HepG2 (cell line): ENCODE results near the gene TMEM198. TPM values are rescaled to one million over a fixed set of nuclear protein-coding genes. Genes with fewer than 3 reads are reported as not detected.

ENCODE experiments used
- CBX1 ChIP-seq: IDR thresholded peaks from one replicate; pipeline ENCODE4 v1.6.1; 2016; ENCODE audit warnings: antibody characterized with exemption, low read depth
- ELF4 ChIP-seq: sonication (generic); formaldehyde crosslinking; IDR thresholded peaks from 2 replicates; pipeline ENCODE4 v1.5.0; 2020; ENCODE audit warnings: missing genetic modification reagents, mild to moderate bottlenecking, moderate library complexity, borderline replicate concordance
- ELK4 ChIP-seq: sonication (generic); formaldehyde crosslinking; IDR thresholded peaks from 2 replicates; pipeline ENCODE4 v1.9.0; 2021; ENCODE audit warnings: missing genetic modification reagents, borderline replicate concordance
- HIVEP1 ChIP-seq: sonication (generic); formaldehyde crosslinking; IDR thresholded peaks from 2 replicates; pipeline ENCODE4 v1.4.0; 2020; ENCODE audit warnings: mild to moderate bottlenecking, missing genetic modification reagents
- HOXA3 ChIP-seq: sonication (generic); formaldehyde crosslinking; IDR thresholded peaks from 2 replicates; pipeline ENCODE4 v1.5.0; 2020; ENCODE audit warnings: missing genetic modification reagents
- KAT2B ChIP-seq: fragments of 150-350 bp; IDR thresholded peaks from 2 replicates; pipeline ENCODE4 v1.6.1; 2014; ENCODE audit warnings: low read depth, low read length, borderline replicate concordance
- MIER2 ChIP-seq: IDR thresholded peaks from 2 replicates; pipeline ENCODE4 v1.6.1; 2016; ENCODE audit warnings: missing biosample characterization, missing genetic modification reagents
- MXD3 ChIP-seq: IDR thresholded peaks from 2 replicates; pipeline ENCODE4 v1.6.1; 2016; ENCODE audit warnings: mild to moderate bottlenecking, missing biosample characterization, missing genetic modification reagents
- NFKBIZ ChIP-seq: IDR thresholded peaks from 2 replicates; pipeline ENCODE4 v1.6.1; 2018; ENCODE audit warnings: missing genetic modification reagents, missing compliant biosample characterization
- SAFB2 ChIP-seq: sonication (generic); formaldehyde crosslinking; IDR thresholded peaks from 2 replicates; pipeline ENCODE4 v1.5.1; 2020; ENCODE audit warnings: missing genetic modification reagents, low read depth, mild to moderate bottlenecking, borderline replicate concordance
- SYNCRIP ChIP-seq: fragments of 200-400 bp; formaldehyde crosslinking; IDR thresholded peaks from 2 replicates; pipeline ENCODE4 v1.6.1; 2018; ENCODE audit warnings: mild to moderate bottlenecking, low read depth, low read length; ENCODE audit not compliant: insufficient read depth
- THAP11 ChIP-seq: IDR thresholded peaks from 2 replicates; pipeline ENCODE4 v1.6.1; 2016; ENCODE audit warnings: missing biosample characterization, missing genetic modification reagents
- ZBTB37 ChIP-seq: sonication (generic); formaldehyde crosslinking; IDR thresholded peaks from 2 replicates; pipeline ENCODE4 v1.4.0; 2020; ENCODE audit warnings: mild to moderate bottlenecking, missing genetic modification reagents
- ZFYVE20 ChIP-seq: sonication (generic); formaldehyde crosslinking; IDR thresholded peaks from 2 replicates; pipeline ENCODE4 v1.8.0; 2023; ENCODE audit warnings: low read depth, mild to moderate bottlenecking, moderate library complexity, missing genetic modification reagents, borderline replicate concordance
- ZNF547 ChIP-seq: sonication (generic); formaldehyde crosslinking; IDR thresholded peaks from 2 replicates; pipeline ENCODE4 v1.5.1; 2020; ENCODE audit warnings: mild to moderate bottlenecking, missing genetic modification reagents
- ZNF562 ChIP-seq: sonication (generic); formaldehyde crosslinking; IDR thresholded peaks from 2 replicates; pipeline ENCODE4 v1.8.0; 2022; ENCODE audit warnings: missing genetic modification reagents, borderline replicate concordance
- ZNF564 ChIP-seq: sonication (generic); formaldehyde crosslinking; IDR thresholded peaks from 2 replicates; pipeline ENCODE4 v1.8.1; 2023; ENCODE audit warnings: mild to moderate bottlenecking, missing genetic modification reagents
- ZNF570 ChIP-seq: sonication (generic); formaldehyde crosslinking; IDR thresholded peaks from 2 replicates; pipeline ENCODE4 v1.4.0; 2020; ENCODE audit warnings: mild to moderate bottlenecking, missing genetic modification reagents, borderline replicate concordance
- ZNF576 ChIP-seq: sonication (generic); formaldehyde crosslinking; IDR thresholded peaks from 2 replicates; pipeline ENCODE4 v1.4.0; 2020; ENCODE audit warnings: mild to moderate bottlenecking, missing genetic modification reagents
- ZNF670 ChIP-seq: sonication (generic); formaldehyde crosslinking; IDR thresholded peaks from 2 replicates; pipeline ENCODE4 v1.8.0; 2022; ENCODE audit warnings: mild to moderate bottlenecking, missing genetic modification reagents, borderline replicate concordance
- ZNF878 ChIP-seq: sonication (generic); formaldehyde crosslinking; IDR thresholded peaks from 2 replicates; pipeline ENCODE4 v1.8.1; 2023; ENCODE audit warnings: mild to moderate bottlenecking, missing genetic modification reagents, moderate library complexity
- ZNF891 ChIP-seq: sonication (generic); formaldehyde crosslinking; IDR thresholded peaks from 2 replicates; pipeline ENCODE4 v1.5.0; 2020; ENCODE audit warnings: mild to moderate bottlenecking, missing genetic modification reagents
- polyA plus RNA-seq, 8 experiments: library from polyadenylated mRNA; depleted of rRNA in 3 of 8; stranded (reverse) in 7 of 8; unstranded in 1 of 8; fragments of >200 nt; fragmentation: Illumina TruSeq in 4 of 8; extraction: Trizol in 4 of 8; gene quantifications; 2 replicates each; pipeline versions ENCODE4 v1.2.1 to v1.2.3, GENCODE V29; 2011 to 2016; ENCODE audit warnings: low read depth in 4 of 8, missing spikeins in 1 of 8, mixed read lengths in 1 of 8; ENCODE audit not compliant: insufficient read depth in 1 of 8
- total RNA-seq, 5 experiments: library from RNA; depleted of rRNA; stranded (reverse); fragments of >200 nt; fragmentation: Illumina TruSeq; extraction: Trizol; gene quantifications; 2 replicates each; pipeline ENCODE4 v1.2.3, GENCODE V29; 2016; ENCODE audit warnings: low read depth in 1 of 5
- TF ChIP-seq, protein P1 (sequence below): sonication (generic); formaldehyde crosslinking; IDR thresholded peaks from 2 replicates; pipeline ENCODE4 v1.9.0; 2021; ENCODE audit warnings: missing genetic modification reagents, mild to moderate bottlenecking, borderline replicate concordance
- TF ChIP-seq, protein P2 (sequence below): IDR thresholded peaks from 2 replicates; pipeline ENCODE4 v1.6.1; 2016

TMEM198 gene
- total and polyA plus RNA-seq, 2 of the 13 experiments (the other 11 are each of a cell fraction or from before 2014, with no cell fraction given) = 17.3 to 23.5 TPM

DNA sequence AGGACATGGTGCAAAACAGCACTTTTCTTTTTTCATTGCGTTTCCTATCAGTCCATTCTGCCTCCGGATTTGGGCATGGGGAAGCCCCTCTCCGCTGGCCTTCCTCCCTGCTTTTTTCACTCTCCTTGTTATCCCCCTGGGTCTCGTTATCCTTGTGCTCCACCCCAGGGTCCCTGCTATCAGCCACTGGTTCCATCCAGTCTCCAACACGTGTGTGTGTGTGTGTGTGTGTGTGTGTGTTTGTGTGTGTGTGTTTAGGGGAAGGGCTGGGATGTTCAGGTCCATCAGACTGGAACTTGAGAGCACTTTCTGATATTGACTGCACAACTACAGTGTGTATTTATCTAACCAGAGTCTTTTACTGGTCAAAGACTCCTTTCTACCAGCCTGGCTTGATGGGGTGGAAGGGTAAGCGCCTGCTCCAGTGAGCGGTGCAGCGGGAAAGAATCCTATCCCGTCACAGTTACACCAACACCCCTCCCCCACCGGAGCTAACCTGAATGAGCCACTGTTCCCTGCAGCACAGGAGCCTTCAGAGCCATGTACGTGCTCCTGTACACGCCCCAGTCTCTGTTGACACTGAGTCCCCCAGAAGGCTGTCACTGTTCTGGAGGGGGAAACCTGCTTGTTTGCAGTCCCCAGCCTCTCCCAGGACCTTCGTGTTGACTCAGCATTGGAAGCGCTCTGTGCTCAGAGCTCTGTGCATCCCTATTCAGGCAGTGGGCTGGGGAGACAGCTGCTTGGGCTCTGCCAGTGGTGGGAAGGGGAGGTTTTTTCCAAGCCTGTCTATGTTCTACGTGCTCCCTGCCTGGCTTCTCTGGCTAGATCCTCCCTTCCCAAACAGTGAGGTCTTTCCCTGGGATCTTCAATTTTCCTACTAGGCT lies 32.9 kb downstream of the TMEM198 start (continued):
- peak; percentile 91 for TF ChIP-seq ZNF547 (CRISPR knock-in tag)
- 0 out of 2 replicates have a peak, but pooled peaks have one; percentile 30 for TF ChIP-seq ZNF570 (CRISPR knock-in tag)
- no peak for TF ChIP-seq ZFYVE20 (CRISPR knock-in tag)
- TF ChIP-seq ZNF562 (CRISPR knock-in tag) = no peak
- TF ChIP-seq ZNF878 = peak; percentile 95; the same call in 1 of the 2 replicates
- peak; percentile 94 for TF ChIP-seq ZBTB37 (CRISPR knock-in tag)
- TF ChIP-seq HIVEP1 = peak; percentile 95
- TF ChIP-seq, protein P1, sequence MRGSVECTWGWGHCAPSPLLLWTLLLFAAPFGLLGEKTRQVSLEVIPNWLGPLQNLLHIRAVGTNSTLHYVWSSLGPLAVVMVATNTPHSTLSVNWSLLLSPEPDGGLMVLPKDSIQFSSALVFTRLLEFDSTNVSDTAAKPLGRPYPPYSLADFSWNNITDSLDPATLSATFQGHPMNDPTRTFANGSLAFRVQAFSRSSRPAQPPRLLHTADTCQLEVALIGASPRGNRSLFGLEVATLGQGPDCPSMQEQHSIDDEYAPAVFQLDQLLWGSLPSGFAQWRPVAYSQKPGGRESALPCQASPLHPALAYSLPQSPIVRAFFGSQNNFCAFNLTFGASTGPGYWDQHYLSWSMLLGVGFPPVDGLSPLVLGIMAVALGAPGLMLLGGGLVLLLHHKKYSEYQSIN (CRISPR knock-in tag) = no peak
- TF ChIP-seq ELF4 = no peak
- no peak for TF ChIP-seq SYNCRIP
- no peak for TF ChIP-seq ELK4 (CRISPR knock-in tag)
- peak; percentile 83 for TF ChIP-seq THAP11 (CRISPR knock-in tag)
- TF ChIP-seq, protein P2, sequence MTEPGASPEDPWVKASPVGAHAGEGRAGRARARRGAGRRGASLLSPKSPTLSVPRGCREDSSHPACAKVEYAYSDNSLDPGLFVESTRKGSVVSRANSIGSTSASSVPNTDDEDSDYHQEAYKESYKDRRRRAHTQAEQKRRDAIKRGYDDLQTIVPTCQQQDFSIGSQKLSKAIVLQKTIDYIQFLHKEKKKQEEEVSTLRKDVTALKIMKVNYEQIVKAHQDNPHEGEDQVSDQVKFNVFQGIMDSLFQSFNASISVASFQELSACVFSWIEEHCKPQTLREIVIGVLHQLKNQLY = peak; percentile 70; the same call in 1 of the 2 replicates
- TF ChIP-seq ZNF670 = peak; percentile 99
- peak; percentile 32; the same call in 1 of the 2 replicates for TF ChIP-seq MXD3 (CRISPR knock-in tag)
- no peak for TF ChIP-seq CBX1
- peak; percentile 88; the same call in 1 of the 2 replicates for TF ChIP-seq SAFB2
- no peak for TF ChIP-seq KAT2B
- 0 out of 2 replicates have a peak, but pooled peaks have one; percentile 55 for TF ChIP-seq ZNF576 (CRISPR knock-in tag)
- TF ChIP-seq ZNF891 (CRISPR knock-in tag) = peak; percentile 90
- TF ChIP-seq MIER2 (CRISPR knock-in tag) = peak; percentile 91
- peak; percentile 96 for TF ChIP-seq HOXA3
- TF ChIP-seq NFKBIZ = peak; percentile 84; the same call in 1 of the 2 replicates
- TF ChIP-seq ZNF564 (CRISPR knock-in tag) = peak; percentile 91
